PC-3 (cell line): ENCODE data around the gene PLXDC1. TPM values are rescaled to one million over a fixed set of nuclear protein-coding genes. Genes with fewer than 3 reads are reported as not detected.

Source experiments
- ATAC-seq: fragments of 200-7000 bp; cut with Tn5 transposase; 2 replicates; pipeline ENCODE4 v1.9.1; 2020; ENCODE audit warnings: mild to moderate bottlenecking, moderate library complexity
- BruUV-seq: library from RNA; stranded (reverse); fragments of 400-500 nt; replicated peaks from 2 replicates; lab custom pipeline; 2021; lab: Mats Ljungman, UMichigan
- CTCF ChIA-PET: fragments of 300-600 bp; sonication (Branson Sonifier 250); formaldehyde crosslinking; loops from one replicate; lab custom pipeline; 2022; ENCODE audit warnings: antibody characterized with exemption; lab: Charles Lee
- POLR2A ChIA-PET: fragments of 300-600 bp; sonication (Branson Sonifier 250); formaldehyde crosslinking; loops from one replicate; lab custom pipeline; 2022; ENCODE audit warnings: antibody characterized with exemption; ENCODE audit not compliant: unreplicated experiment; lab: Charles Lee
- DNase-seq: peaks from one replicate; pipeline ENCODE4 v3.0.0-alpha.2; 2015
- H2AFZ ChIP-seq: fragments of 300-600 bp; sonication (generic); 2 replicates; pipeline ENCODE4 v1.6.0; 2016; ENCODE audit warnings: antibody characterized with exemption, low read length
- H3F3A ChIP-seq: fragments of 300-600 bp; sonication (generic); one replicate; pipeline ENCODE4 v1.6.0; 2017; ENCODE audit warnings: antibody characterized with exemption, low read length, control low read depth, mild to moderate bottlenecking; ENCODE audit not compliant: unreplicated experiment
- H3K27ac ChIP-seq: fragments of 300-600 bp; sonication (generic); 2 replicates; pipeline ENCODE4 v1.5.1; 2016; ENCODE audit warnings: mild to moderate bottlenecking, low read length
- H3K27me3 ChIP-seq: fragments of 300-600 bp; sonication (generic); 2 replicates; pipeline ENCODE4 v1.6.1; 2016; ENCODE audit warnings: low read length, mixed read lengths
- H3K36me3 ChIP-seq: fragments of 300-600 bp; sonication (generic); 2 replicates; pipeline ENCODE4 v1.6.1; 2016; ENCODE audit warnings: low read depth, mixed run types, low read length, mixed read lengths
- H3K4me1 ChIP-seq: fragments of 300-600 bp; sonication (generic); 2 replicates; pipeline ENCODE4 v1.5.1; 2016; ENCODE audit warnings: low read length; ENCODE audit not compliant: insufficient read depth
- H3K4me2 ChIP-seq: fragments of 300-600 bp; sonication (generic); 2 replicates; pipeline ENCODE4 v1.6.0; 2016; ENCODE audit warnings: low read length
- H3K4me3 ChIP-seq: fragments of 300-600 bp; sonication (generic); 2 replicates; pipeline ENCODE4 v1.5.1; 2016; ENCODE audit warnings: mild to moderate bottlenecking, low read length, mixed read lengths
- H3K79me2 ChIP-seq: fragments of 300-600 bp; sonication (generic); 2 replicates; pipeline ENCODE4 v1.6.1; 2017; ENCODE audit warnings: low read length, mixed read lengths
- H3K9ac ChIP-seq: fragments of 300-600 bp; sonication (generic); 2 replicates; pipeline ENCODE4 v1.6.0; 2016; ENCODE audit warnings: mild to moderate bottlenecking, low read length
- H3K9me2 ChIP-seq: fragments of 300-600 bp; sonication (generic); replicated peaks from 2 replicates; pipeline ENCODE4 v1.6.1; 2016; ENCODE audit warnings: mixed run types, low read length, mixed read lengths
- H3K9me3 ChIP-seq: fragments of 300-600 bp; sonication (generic); 2 replicates; pipeline ENCODE4 v1.6.1; 2016; ENCODE audit warnings: low read length, mixed read lengths
- H4K20me1 ChIP-seq: fragments of 300-600 bp; sonication (generic); 2 replicates; pipeline ENCODE4 v1.6.1; 2016; ENCODE audit warnings: low read length, mixed read lengths
- CTCF ChIP-seq: fragments of 300-600 bp; sonication (generic); conservative IDR thresholded peaks from 2 replicates; pipeline ENCODE4 v1.5.1; 2017; ENCODE audit warnings: antibody characterized with exemption, low read depth, mild to moderate bottlenecking, low read length
- EZH2 ChIP-seq: fragments of 300-600 bp; sonication (generic); IDR thresholded peaks from one replicate; pipeline ENCODE4 v1.6.1; 2017; ENCODE audit warnings: antibody characterized with exemption, mild to moderate bottlenecking, low read length; ENCODE audit not compliant: unreplicated experiment
- EZH2phosphoT487 ChIP-seq: fragments of 300-600 bp; sonication (generic); IDR thresholded peaks from 2 replicates; pipeline ENCODE4 v1.6.1; 2018; ENCODE audit warnings: mild to moderate bottlenecking, antibody characterized with exemption, low read length, borderline replicate concordance
- intact Hi-C: fragments of 100-400 bp; cut with micrococcal nuclease; formaldehyde crosslinking; loops from 2 replicates; pipeline ENCODE4 v1.9.0; 2023
- total RNA-seq: library from RNA; depleted of rRNA; stranded (reverse); fragments of >200 nt; gene quantifications from 2 replicates; pipeline ENCODE4 v1.2.3, GENCODE V29; 2014

The PLXDC1 gene
- total RNA-seq, 1 experiment from 2014 or later = not detected

- H3K4me2 ChIP-seq = no peak overlapping the region
- POLR2A ChIA-PET = no interaction called here
- intact Hi-C loops = no loop called here
- H3K4me1 ChIP-seq = no peaks in the 10 kb centered on the region
- no peaks in the 10 kb centered on the region for H3F3A ChIP-seq
- TF ChIP-seq CTCF = no peak
- no peak for TF ChIP-seq EZH2phosphoT487
- TF ChIP-seq EZH2 = no peak
- no peaks in the 10 kb centered on the region for H3K36me3 ChIP-seq
- no peaks in the 10 kb centered on the region for H3K79me2 ChIP-seq
- ATAC-seq = no peak
- H2AFZ ChIP-seq = no peak overlapping the region
- no peak overlapping the region for H3K27ac ChIP-seq
- no peak overlapping the region for H3K4me3 ChIP-seq
- no peak overlapping the region for H3K9ac ChIP-seq
- CTCF ChIA-PET = no interaction called here
- H3K9me2 ChIP-seq = no peaks in the 10 kb centered on the region
- no TSS peak for BruUV-seq
- no peaks in the 10 kb centered on the region for H4K20me1 ChIP-seq
- no peaks in the 10 kb centered on the region for H3K27me3 ChIP-seq
- DNase-seq = no peak
- H3K9me3 ChIP-seq = no peaks in the 10 kb centered on the region
Observed at GRCh38 chr17:39104046-39104445, 47.4 kb downstream of the PLXDC1 start.

- no peak for ATAC-seq
- Histone ChIP-seq H3K4me3 (no peak overlapping the region), H3K9ac (no peak overlapping the region), H3K9me2 (no peaks in the 10 kb centered on the region), H3K4me1 (no peaks in the 10 kb centered on the region), H2AFZ (no peak overlapping the region), H3K27me3 (no peaks in the 10 kb centered on the region), H3K4me2 (no peak overlapping the region), H3F3A (no peaks in the 10 kb centered on the region), H3K36me3 (no peaks in the 10 kb centered on the region), H3K9me3 (no peaks in the 10 kb centered on the region), H3K79me2 (no peaks in the 10 kb centered on the region), H4K20me1 (no peaks in the 10 kb centered on the region), H3K27ac (no peak overlapping the region)
- intact Hi-C loops = no loop called here
- ChIA-PET CTCF (no interaction called here), POLR2A (no interaction called here)
- no TSS peak for BruUV-seq
- no peak for DNase-seq
- TF ChIP-seq EZH2phosphoT487 (no peak), EZH2 (no peak), CTCF (no peak)
Observed at GRCh38 chr17:39101091-39101490, 50.3 kb downstream of the PLXDC1 start.

GRCh38 chr17:39100530-39100929 is 50.9 kb downstream of the PLXDC1 start:
- Histone ChIP-seq H3K4me1 (no peaks in the 10 kb centered on the region), H3K9me3 (no peaks in the 10 kb centered on the region), H3K4me2 (no peak overlapping the region), H4K20me1 (no peaks in the 10 kb centered on the region), H3K9ac (no peak overlapping the region), H3K4me3 (no peak overlapping the region), H3F3A (no peaks in the 10 kb centered on the region), H3K27ac (no peak overlapping the region), H3K27me3 (no peaks in the 10 kb centered on the region), H3K9me2 (no peaks in the 10 kb centered on the region), H2AFZ (no peak overlapping the region), H3K79me2 (no peaks in the 10 kb centered on the region), H3K36me3 (no peaks in the 10 kb centered on the region)
- CTCF ChIA-PET = no interaction called here
- BruUV-seq = no TSS peak
- POLR2A ChIA-PET = no interaction called here
- no peak for TF ChIP-seq EZH2
- TF ChIP-seq CTCF = no peak
- no peak for TF ChIP-seq EZH2phosphoT487
- DNase-seq (no peak), ATAC-seq (no peak)
- intact Hi-C loops = no loop called here
